Activated CD8-positive, alpha-beta memory T cell treated with anti-CD3 and anti-CD28 coated beads, Interleukin-2, amount 10 ng/mL, durations not matched to agents 7 days and 5 days (primary cell): ENCODE measurements around the gene IP6K1. TPM values are rescaled to one million over a fixed set of nuclear protein-coding genes. Genes with fewer than 3 reads are reported as not detected.
"Not testable (repeated sequence)": the region's sequence is repeated elsewhere in the genome, so short reads cannot be mapped to it uniquely, and the experiment has no call there.

Experiments
- ATAC-seq: fragments of 150-1000 bp; cut with Tn5 transposase; one replicate; pipeline ENCODE4 v1.10.0; 2021; ENCODE audit warnings: moderate library complexity
- CTCF ChIA-PET: fragments of 350-600 bp; sonication (Branson Sonifier 250); formaldehyde crosslinking; loops from one replicate; lab custom pipeline; 2021; ENCODE audit warnings: antibody characterized with exemption; lab: Charles Lee
- DNase-seq: peaks from one replicate; pipeline ENCODE4 v3.0.0-alpha.2; 2020
- H3K27ac Mint-ChIP-seq: one replicate; pipeline ENCODE4 v1.8.0; 2021; ENCODE audit warnings: mild to moderate bottlenecking, mixed read lengths
- H3K27me3 Mint-ChIP-seq: one replicate; pipeline ENCODE4 v1.8.0; 2021; ENCODE audit warnings: mixed read lengths
- H3K36me3 Mint-ChIP-seq: one replicate; pipeline ENCODE4 v1.8.0; 2021; ENCODE audit warnings: mild to moderate bottlenecking, mixed read lengths
- H3K4me1 Mint-ChIP-seq: one replicate; pipeline ENCODE4 v1.8.0; 2021; ENCODE audit warnings: mixed read lengths
- H3K4me3 Mint-ChIP-seq: one replicate; pipeline ENCODE4 v1.8.0; 2021; ENCODE audit warnings: mild to moderate bottlenecking, moderate library complexity, mixed read lengths
- H3K9me3 Mint-ChIP-seq: one replicate; pipeline ENCODE4 v1.8.0; 2022; ENCODE audit warnings: low read depth, mixed read lengths
- total RNA-seq, 2 experiments: library from RNA; stranded (reverse); gene quantifications; one replicate each; pipeline ENCODE4 v1.2.3, GENCODE V29; 2021

The IP6K1 gene
- total RNA-seq, 2 experiments from 2014 or later: 38.3 to 41.0 TPM

- H3K27ac Mint-ChIP-seq, H3K4me3 Mint-ChIP-seq, DNase-seq, H3K9me3 Mint-ChIP-seq, CTCF ChIA-PET, ATAC-seq, H3K36me3 Mint-ChIP-seq, H3K27me3 Mint-ChIP-seq: not testable (repeated sequence)
- peaks cover 28% of the 10 kb centered on the region for H3K4me1 Mint-ChIP-seq
Observed at GRCh38 chr3:49691481-49691880, 94.9 kb downstream of the IP6K1 start.

GRCh38 chr3:49690856-49691255, 95.5 kb downstream of the IP6K1 start:
- ATAC-seq, H3K36me3 Mint-ChIP-seq, DNase-seq, H3K27me3 Mint-ChIP-seq, H3K9me3 Mint-ChIP-seq, H3K27ac Mint-ChIP-seq: not testable (repeated sequence)
- Mint-ChIP-seq H3K4me1 (peaks cover 28% of the 10 kb centered on the region), H3K4me3 (peak overlapping the region; percentile 90)
- CTCF ChIA-PET: interaction anchor here (2.6 kb wide), 1 partner anchor 151 kb away, joined by 10 read pairs; no protein-coding TSS in a partner anchor

GRCh38 chr3:49689908-49690624, 96.3 kb downstream of the IP6K1 start:
- Mint-ChIP-seq H3K4me1 (peaks cover 31% of the 10 kb centered on the region), H3K27ac (peak overlapping the region; percentile 92), H3K4me3 (peak overlapping the region; percentile 90)
- ATAC-seq, H3K9me3 Mint-ChIP-seq, H3K36me3 Mint-ChIP-seq, H3K27me3 Mint-ChIP-seq, DNase-seq: not testable (repeated sequence)
- CTCF ChIA-PET: interaction anchor here (2.6 kb wide), 1 partner anchor 150 kb away, joined by 10 read pairs; no protein-coding TSS in a partner anchor

GRCh38 chr3:49689046-49689907, 97.1 kb downstream of the IP6K1 start, which contains the start of the genes MST1 and RNF123:
TSS of gene MST1 (minus strand) at chr3:49689474. CDS start at chr3:49688691, 783 bp downstream.
TSS of gene RNF123 (plus strand) at chr3:49689557. CDS start at chr3:49691166, 1,609 bp downstream.
- DNase-seq: peak; percentile 93
- Mint-ChIP-seq H3K4me3 (peak within 1 kb of the TSS; percentile 90), H3K9me3 (no peaks in the 10 kb centered on the region), H3K36me3 (peaks cover 4% of the 10 kb centered on the region), H3K27me3 (peaks cover 6% of the 10 kb centered on the region), H3K27ac (peak within 1 kb of the TSS; percentile 92), H3K4me1 (peaks cover 31% of the 10 kb centered on the region)
- ATAC-seq: peak; percentile 83
- CTCF ChIA-PET: interaction anchor here (2.6 kb wide), 1 partner anchor 150 kb away, joined by 10 read pairs; no protein-coding TSS in a partner anchor

GRCh38 chr3:49688338-49689045, 97.8 kb downstream of the IP6K1 start:
- ATAC-seq, H3K9me3 Mint-ChIP-seq, H3K36me3 Mint-ChIP-seq, H3K27me3 Mint-ChIP-seq, DNase-seq: not testable (repeated sequence)
- Mint-ChIP-seq H3K4me3 (peak overlapping the region; percentile 90), H3K27ac (peak overlapping the region; percentile 92), H3K4me1 (peaks cover 31% of the 10 kb centered on the region)
- CTCF ChIA-PET: interaction anchor here (0.6 to 2.6 kb wide), 2 partner anchors 149 to 1021 kb away, joined by 3 to 10 read pairs; no protein-coding TSS in a partner anchor

GRCh38 chr3:49687424-49687795, 98.9 kb downstream of the IP6K1 start:
- H3K36me3 Mint-ChIP-seq, ATAC-seq, H3K27me3 Mint-ChIP-seq, H3K4me3 Mint-ChIP-seq, H3K9me3 Mint-ChIP-seq, H3K27ac Mint-ChIP-seq, DNase-seq, CTCF ChIA-PET: not testable (repeated sequence)
- peaks cover 29% of the 10 kb centered on the region for H3K4me1 Mint-ChIP-seq

GRCh38 chr3:49686769-49687423, 99.4 kb downstream of the IP6K1 start:
- DNase-seq (peak; percentile 52), ATAC-seq (peak; percentile 15)
- H3K9me3 Mint-ChIP-seq, H3K27me3 Mint-ChIP-seq, CTCF ChIA-PET, H3K27ac Mint-ChIP-seq, H3K36me3 Mint-ChIP-seq, H3K4me3 Mint-ChIP-seq: not testable (repeated sequence)
- peaks cover 29% of the 10 kb centered on the region for H3K4me1 Mint-ChIP-seq

GRCh38 chr3:49686346-49686745, 100.0 kb downstream of the IP6K1 start:
- H3K27me3 Mint-ChIP-seq, DNase-seq, H3K27ac Mint-ChIP-seq, H3K9me3 Mint-ChIP-seq, H3K4me3 Mint-ChIP-seq, H3K36me3 Mint-ChIP-seq, CTCF ChIA-PET: not testable (repeated sequence)
- peaks cover 27% of the 10 kb centered on the region for H3K4me1 Mint-ChIP-seq
- ATAC-seq: peak; percentile 1

GRCh38 chr3:49685846-49686245, 100.5 kb downstream of the IP6K1 start:
- H3K27me3 Mint-ChIP-seq, H3K4me3 Mint-ChIP-seq, H3K36me3 Mint-ChIP-seq, DNase-seq, H3K9me3 Mint-ChIP-seq, ATAC-seq, CTCF ChIA-PET, H3K27ac Mint-ChIP-seq: not testable (repeated sequence)
- H3K4me1 Mint-ChIP-seq: peaks cover 22% of the 10 kb centered on the region

GRCh38 chr3:49685103-49685502, 101.2 kb downstream of the IP6K1 start:
- H3K36me3 Mint-ChIP-seq, H3K27me3 Mint-ChIP-seq, H3K4me3 Mint-ChIP-seq, CTCF ChIA-PET, ATAC-seq, H3K9me3 Mint-ChIP-seq, DNase-seq, H3K27ac Mint-ChIP-seq: not testable (repeated sequence)
- peaks cover 14% of the 10 kb centered on the region for H3K4me1 Mint-ChIP-seq

- Mint-ChIP-seq H3K4me1 (peaks cover 11% of the 10 kb centered on the region), H3K36me3 (peaks cover 10% of the 10 kb centered on the region)
- H3K4me3 Mint-ChIP-seq, H3K9me3 Mint-ChIP-seq, H3K27me3 Mint-ChIP-seq, ATAC-seq, DNase-seq, CTCF ChIA-PET, H3K27ac Mint-ChIP-seq: not testable (repeated sequence)
Observed at GRCh38 chr3:49684453-49684852, 101.9 kb downstream of the IP6K1 start.

GRCh38 chr3:49683162-49683561, 103.2 kb downstream of the IP6K1 start:
- CTCF ChIA-PET: no interaction called here
- ATAC-seq (no peak), DNase-seq (no peak)
- H3K27me3 Mint-ChIP-seq: peaks cover 6% of the 10 kb centered on the region
- H3K27ac Mint-ChIP-seq: no peak overlapping the region
- H3K4me3 Mint-ChIP-seq: no peak overlapping the region
- peaks cover 8% of the 10 kb centered on the region for H3K4me1 Mint-ChIP-seq
- H3K36me3 Mint-ChIP-seq: peaks cover 12% of the 10 kb centered on the region
- H3K9me3 Mint-ChIP-seq: no peaks in the 10 kb centered on the region
